Neural cell (in vitro differentiated cells): ENCODE measurements around the gene OR8S1. TPM values are rescaled to one million over a fixed set of nuclear protein-coding genes. Genes with fewer than 3 reads are reported as not detected.

Experiments used
- H2AFZ ChIP-seq: fragments of 200-600, 300-800 bp; sonication (generic), shearing (Covaris generic); 2 replicates; pipeline ENCODE4 v1.6.0; 2014; ENCODE audit warnings: low read depth, mild to moderate bottlenecking, antibody characterized with exemption, low read length, moderate library complexity
- H3F3A ChIP-seq: fragments of 200-600 bp; shearing (Covaris generic); 2 replicates; pipeline ENCODE4 v1.6.1; 2016; ENCODE audit warnings: mild to moderate bottlenecking, moderate library complexity, mixed read lengths, antibody characterized with exemption, low read length; ENCODE audit not compliant: insufficient read depth, poor library complexity, severe bottlenecking
- H3K27ac ChIP-seq: fragments of 200-600, 300-800 bp; sonication (generic), shearing (Covaris generic); 2 replicates; pipeline ENCODE4 v1.5.1; 2014; ENCODE audit warnings: mild to moderate bottlenecking, low read length, moderate library complexity
- H3K27me3 ChIP-seq: fragments of 300-800, 200-600 bp; sonication (generic), shearing (Covaris generic); 2 replicates; pipeline ENCODE4 v1.6.0; 2014; ENCODE audit warnings: mild to moderate bottlenecking, low read depth, low read length, moderate library complexity; ENCODE audit not compliant: insufficient read depth
- H3K36me3 ChIP-seq: fragments of 300-800, 200-600 bp; sonication (generic), shearing (Covaris generic); 2 replicates; pipeline ENCODE4 v1.5.1; 2014; ENCODE audit warnings: mild to moderate bottlenecking, antibody characterized with exemption, low read length, moderate library complexity; ENCODE audit not compliant: insufficient read depth
- H3K4me2 ChIP-seq: fragments of 300-800, 200-600 bp; sonication (generic), shearing (Covaris generic); 2 replicates; pipeline ENCODE4 v1.6.0; 2014; ENCODE audit warnings: mild to moderate bottlenecking, low read length
- H3K4me3 ChIP-seq: fragments of 300-800, 200-600 bp; sonication (generic), shearing (Covaris generic); 2 replicates; pipeline ENCODE4 v1.5.1; 2014; ENCODE audit warnings: mild to moderate bottlenecking, low read length, moderate library complexity
- H3K79me2 ChIP-seq: fragments of 200-600 bp; shearing (Covaris generic); replicated peaks from 2 replicates; pipeline ENCODE4 v1.6.0; 2014; ENCODE audit warnings: mild to moderate bottlenecking, low read length, moderate library complexity; ENCODE audit not compliant: insufficient read depth
- H3K9ac ChIP-seq: fragments of 300-800, 200-600 bp; sonication (generic), shearing (Covaris generic); 2 replicates; pipeline ENCODE4 v1.6.1; 2016; ENCODE audit warnings: mild to moderate bottlenecking, low read length, mixed read lengths
- H3K9me2 ChIP-seq: fragments of 200-600 bp; shearing (Covaris generic); 2 replicates; pipeline ENCODE4 v1.6.1; 2016; ENCODE audit warnings: mild to moderate bottlenecking, low read length, mixed read lengths; ENCODE audit not compliant: insufficient read depth
- H3K9me3 ChIP-seq: fragments of 200-600, 300-800 bp; sonication (generic), shearing (Covaris generic); 2 replicates; pipeline ENCODE4 v1.6.1; 2016; ENCODE audit warnings: mild to moderate bottlenecking, mixed run types, low read length, moderate library complexity, mixed read lengths
- H4K20me1 ChIP-seq: fragments of 200-600 bp; shearing (Covaris generic); 2 replicates; pipeline ENCODE4 v1.6.1; 2016; ENCODE audit warnings: mild to moderate bottlenecking, mixed run types; ENCODE audit not compliant: insufficient read depth
- CTCF ChIP-seq: fragments of 450-650 bp; IDR thresholded peaks from 2 replicates; pipeline ENCODE4 v1.5.1; 2014; ENCODE audit warnings: antibody characterized with exemption, mild to moderate bottlenecking, moderate library complexity; ENCODE audit not compliant: poor library complexity, severe bottlenecking
- EP300 ChIP-seq: fragments of 450-650 bp; conservative IDR thresholded peaks from 2 replicates; pipeline ENCODE4 v1.6.1; 2014; ENCODE audit warnings: antibody characterized with exemption, mild to moderate bottlenecking, moderate library complexity; ENCODE audit not compliant: poor library complexity, severe bottlenecking
- EZH2 ChIP-seq: fragments of 200-600, 300-800 bp; shearing (Covaris generic), sonication (generic); IDR thresholded peaks from 2 replicates; pipeline ENCODE4 v1.6.1; 2014; ENCODE audit warnings: antibody characterized with exemption, low read length, borderline replicate concordance, mild to moderate bottlenecking; ENCODE audit not compliant: insufficient read depth, poor library complexity, severe bottlenecking
- MXI1 ChIP-seq: fragments of 450-650 bp; conservative IDR thresholded peaks from 2 replicates; pipeline ENCODE4 v1.6.1; 2014; ENCODE audit warnings: antibody characterized with exemption, mild to moderate bottlenecking; ENCODE audit not compliant: poor library complexity, severe bottlenecking
- POLR2AphosphoS5 ChIP-seq: IDR thresholded peaks from 2 replicates; pipeline ENCODE4 v1.6.1; 2012
- RAD21 ChIP-seq: fragments of 450-650 bp; conservative IDR thresholded peaks from 2 replicates; pipeline ENCODE4 v1.6.1; 2014; ENCODE audit warnings: antibody characterized with exemption, mild to moderate bottlenecking, moderate library complexity
- REST ChIP-seq: IDR thresholded peaks from 2 replicates; pipeline ENCODE4 v1.6.1; 2012; ENCODE audit warnings: borderline replicate concordance
- SMC3 ChIP-seq: fragments of 450-650 bp; conservative IDR thresholded peaks from 2 replicates; pipeline ENCODE4 v1.6.1; 2014; ENCODE audit warnings: antibody characterized with exemption, mild to moderate bottlenecking, moderate library complexity; ENCODE audit not compliant: poor library complexity
- TAF1 ChIP-seq: IDR thresholded peaks from 2 replicates; pipeline ENCODE4 v1.6.1; 2012; ENCODE audit warnings: low read depth
- polyA plus RNA-seq: library from polyadenylated mRNA; depleted of rRNA; stranded (reverse); fragments of >200 nt; gene quantifications from 2 replicates; pipeline ENCODE4 v1.2.3, GENCODE V29; 2014

Gene OR8S1
- polyA plus RNA-seq, 1 donor from 2014 or later = not detected

GRCh38 chr12:48572326-48572725, 46.9 kb downstream of the OR8S1 start:
- Histone ChIP-seq H3F3A (no peaks in the 10 kb centered on the region), H3K27ac (no peak overlapping the region), H3K36me3 (no peaks in the 10 kb centered on the region), H3K79me2 (no peaks in the 10 kb centered on the region), H3K9me2 (no peaks in the 10 kb centered on the region), H3K27me3 (no peaks in the 10 kb centered on the region), H3K4me2 (no peak overlapping the region), H3K4me3 (no peak overlapping the region), H2AFZ (no peak overlapping the region), H3K9ac (no peak overlapping the region), H3K9me3 (no peaks in the 10 kb centered on the region), H4K20me1 (no peaks in the 10 kb centered on the region)
- TF ChIP-seq POLR2AphosphoS5 = no peak
- TF ChIP-seq EP300 = no peak
- TF ChIP-seq TAF1 = no peak
- TF ChIP-seq EZH2 = no peak
- no peak for TF ChIP-seq SMC3
- TF ChIP-seq RAD21 = no peak
- no peak for TF ChIP-seq REST
- no peak for TF ChIP-seq CTCF
- no peak for TF ChIP-seq MXI1

Other genes starting within 250 kb of the OR8S1 start
- gene ZNF641, start 174.7 kb upstream of the OR8S1 start, polyA plus RNA-seq = 41.6 TPM in 2 replicates
- gene ANP32D, start 53.1 kb upstream of the OR8S1 start, polyA plus RNA-seq = not detected in 2 replicates
- gene C12orf54, start 43.1 kb upstream of the OR8S1 start, polyA plus RNA-seq = not detected in 2 replicates
- not detected in 2 replicates for gene LALBA, start 44.4 kb downstream of the OR8S1 start, polyA plus RNA-seq
- 116 and 173 TPM in 2 replicates for gene KANSL2, start 156.6 kb downstream of the OR8S1 start, polyA plus RNA-seq
- 24.0 and 28.2 TPM in 2 replicates for gene CCNT1, start 191.1 kb downstream of the OR8S1 start, polyA plus RNA-seq